Upper lobe of left lung (tissue), 4 donors: ENCODE data around the gene PEX11B.

Source experiments
- CTCF ChIP-seq, 6 experiments: fragments of 450-650 bp in 4 of 6; fragments of 200-600 bp in 2 of 6; sonication (generic) in 2 of 6; IDR thresholded peaks; one replicate each; pipeline ENCODE4 v1.5.1; 2016 to 2019; ENCODE audit warnings: antibody characterized with exemption in 6 of 6
- POLR2A ChIP-seq, 4 donors: fragments of 450-650 bp; IDR thresholded peaks; one replicate each; pipeline ENCODE4 v1.5.1; 2016 to 2017; ENCODE audit warnings: antibody characterized with exemption in 4 of 4, mild to moderate bottlenecking in 2 of 4

- no peak for TF ChIP-seq CTCF (IDR thresholded peaks at IDR 0.05)
- no peak for TF ChIP-seq POLR2A (IDR thresholded peaks at IDR 0.05)
Observed at GRCh38 chr1:145886390-145886789, 32.1 kb downstream of the PEX11B start.
